Endothelial cell of umbilical vein (primary cell): Measurements from ENCODE around the gene PRDM16.

Experiments
- EZH2 ChIP-seq: IDR thresholded peaks from 2 replicates; pipeline ENCODE4 v1.6.1; 2012; ENCODE audit warnings: borderline replicate concordance, low read depth, mild to moderate bottlenecking, moderate library complexity, low read length, inconsistent platforms; ENCODE audit not compliant: severe bottlenecking
- POLR2A ChIP-seq: IDR thresholded peaks from 2 replicates; pipeline ENCODE4 v1.6.1; 2012; ENCODE audit warnings: low read depth, mild to moderate bottlenecking, control low read depth, low read length
- POLR2AphosphoS5 ChIP-seq: IDR thresholded peaks from 2 replicates; pipeline ENCODE4 v1.6.1; 2012; ENCODE audit warnings: low read depth, mild to moderate bottlenecking, control low read depth, low read length, moderate library complexity; ENCODE audit not compliant: insufficient read depth
- TF ChIP-seq, protein P1 (sequence below), 2 donors: IDR thresholded peaks; 1 replicate in 1 of 2; 2 replicates in 1 of 2; pipeline ENCODE4 v1.5.1; 2011; ENCODE audit warnings: low read length in 2 of 2, mild to moderate bottlenecking in 2 of 2, moderate library complexity in 2 of 2, control low read depth in 1 of 2, inconsistent platforms in 1 of 2, low read depth in 1 of 2; ENCODE audit not compliant: insufficient read depth in 1 of 2; ENCODE audit errors: extremely low read depth in 1 of 2

DNA sequence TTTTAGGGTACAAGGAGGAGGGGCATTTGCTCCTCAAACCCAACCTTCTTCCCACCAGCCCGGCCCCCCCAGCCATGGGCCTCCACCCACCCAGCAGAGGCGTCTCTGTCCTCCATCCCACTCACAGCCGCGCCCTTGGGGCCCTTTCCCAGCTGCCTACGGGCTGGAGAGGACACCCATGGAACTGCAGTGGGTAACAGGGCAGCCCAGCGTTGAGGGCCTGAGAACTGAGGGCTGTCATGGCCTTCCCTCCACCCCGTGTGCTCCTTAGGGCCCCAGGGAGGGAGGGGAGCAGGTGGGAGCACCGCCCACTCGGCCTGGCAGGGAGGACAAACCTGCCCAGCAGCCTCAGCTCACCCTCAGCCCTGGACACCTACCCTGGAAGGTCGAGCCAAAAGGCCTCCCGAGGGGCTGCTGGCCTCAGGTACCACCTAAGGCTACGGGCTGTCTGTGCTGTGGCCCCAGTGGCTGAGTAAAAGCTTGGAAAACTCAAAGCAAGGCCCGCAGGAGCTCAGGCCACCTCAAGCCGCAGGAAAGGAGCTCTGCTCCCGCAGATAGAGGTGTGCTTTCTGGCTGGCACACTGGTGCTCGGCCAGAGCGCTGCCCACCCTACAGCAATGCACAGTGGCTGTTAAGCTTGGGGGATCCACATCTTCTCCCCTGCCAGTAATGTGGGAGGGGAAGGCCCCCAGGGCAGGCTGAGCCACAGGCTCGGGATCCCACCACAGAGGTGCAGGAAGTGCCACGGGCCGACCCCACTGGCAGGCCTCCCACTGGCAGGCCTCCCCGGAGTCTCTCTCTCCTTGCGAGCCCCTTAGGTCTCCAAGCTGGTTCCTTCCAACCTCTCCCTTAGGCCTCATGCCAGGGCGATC is 383.2 kb downstream of the PRDM16 start:
- TF ChIP-seq POLR2A = no peak
- no peak for TF ChIP-seq EZH2
- TF ChIP-seq, protein P1, sequence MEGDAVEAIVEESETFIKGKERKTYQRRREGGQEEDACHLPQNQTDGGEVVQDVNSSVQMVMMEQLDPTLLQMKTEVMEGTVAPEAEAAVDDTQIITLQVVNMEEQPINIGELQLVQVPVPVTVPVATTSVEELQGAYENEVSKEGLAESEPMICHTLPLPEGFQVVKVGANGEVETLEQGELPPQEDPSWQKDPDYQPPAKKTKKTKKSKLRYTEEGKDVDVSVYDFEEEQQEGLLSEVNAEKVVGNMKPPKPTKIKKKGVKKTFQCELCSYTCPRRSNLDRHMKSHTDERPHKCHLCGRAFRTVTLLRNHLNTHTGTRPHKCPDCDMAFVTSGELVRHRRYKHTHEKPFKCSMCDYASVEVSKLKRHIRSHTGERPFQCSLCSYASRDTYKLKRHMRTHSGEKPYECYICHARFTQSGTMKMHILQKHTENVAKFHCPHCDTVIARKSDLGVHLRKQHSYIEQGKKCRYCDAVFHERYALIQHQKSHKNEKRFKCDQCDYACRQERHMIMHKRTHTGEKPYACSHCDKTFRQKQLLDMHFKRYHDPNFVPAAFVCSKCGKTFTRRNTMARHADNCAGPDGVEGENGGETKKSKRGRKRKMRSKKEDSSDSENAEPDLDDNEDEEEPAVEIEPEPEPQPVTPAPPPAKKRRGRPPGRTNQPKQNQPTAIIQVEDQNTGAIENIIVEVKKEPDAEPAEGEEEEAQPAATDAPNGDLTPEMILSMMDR (IDR thresholded peaks at IDR 0.05; ENCODE audit: extremely low read depth in 1 of 2, insufficient read depth in 1 of 2, low read depth in 1 of 2, low read length in 2 of 2) = no peak
- TF ChIP-seq POLR2AphosphoS5 = no peak
